HG02678 (cell line): ENCODE results near the gene GULP1.
A peak's percentile ranks its signal among the peaks of the same experiment; 100 is the strongest.

Source experiments
- ATAC-seq: cut with Tn5 transposase; IDR thresholded peaks from one replicate; pipeline ENCODE4 v1.9.1; 2021; ENCODE audit warnings: mild to moderate bottlenecking, moderate library complexity; ENCODE audit not compliant: unreplicated experiment

The GULP1 gene

GRCh38 chr2:188365058-188365641, 73.5 kb downstream of the GULP1 start:
- no peak for ATAC-seq

GRCh38 chr2:188367164-188367563, 75.5 kb downstream of the GULP1 start:
- no peak for ATAC-seq

- ATAC-seq = peak; percentile 70
These were observed 77.7 kb downstream of the GULP1 start for GRCh38 chr2:188369365-188369764.

- ATAC-seq = no peak
These were observed 86.8 kb downstream of the GULP1 start for GRCh38 chr2:188378371-188378950.

GRCh38 chr2:188379748-188380147, 88.1 kb downstream of the GULP1 start:
- no peak for ATAC-seq

GRCh38 chr2:188380280-188380679, 88.6 kb downstream of the GULP1 start:
- ATAC-seq = no peak

GRCh38 chr2:188381614-188382013, 89.9 kb downstream of the GULP1 start:
- no peak for ATAC-seq

- no peak for ATAC-seq
These were observed 90.4 kb downstream of the GULP1 start for GRCh38 chr2:188382107-188382506.

GRCh38 chr2:188383158-188383557, 91.5 kb downstream of the GULP1 start:
- ATAC-seq = no peak

- ATAC-seq = no peak
These were observed 94.2 kb downstream of the GULP1 start for GRCh38 chr2:188385857-188386256.

GRCh38 chr2:188388831-188389230, 97.2 kb downstream of the GULP1 start:
- ATAC-seq = no peak

- no peak for ATAC-seq
These were observed 99.7 kb downstream of the GULP1 start for GRCh38 chr2:188391354-188391753.

GRCh38 chr2:188394931-188395472, 103.3 kb downstream of the GULP1 start:
- no peak for ATAC-seq

- no peak for ATAC-seq
These were observed 104.4 kb downstream of the GULP1 start for GRCh38 chr2:188395903-188396689.

- no peak for ATAC-seq
These were observed 107.5 kb downstream of the GULP1 start for GRCh38 chr2:188399159-188399558.

- no peak for ATAC-seq
These were observed 112.0 kb downstream of the GULP1 start for GRCh38 chr2:188403676-188404075.

GRCh38 chr2:188404341-188405004, 112.8 kb downstream of the GULP1 start:
- ATAC-seq = no peak

- ATAC-seq = no peak
These were observed 114.7 kb downstream of the GULP1 start for GRCh38 chr2:188406414-188406813.

GRCh38 chr2:188410504-188411235, 119.0 kb downstream of the GULP1 start:
- ATAC-seq = no peak

GRCh38 chr2:188412190-188412589, 120.5 kb downstream of the GULP1 start:
- no peak for ATAC-seq

GRCh38 chr2:188414411-188414810, 122.7 kb downstream of the GULP1 start:
- no peak for ATAC-seq
